RPMI7951 (cell line): ENCODE data around the gene USP25. TPM values are rescaled to one million over a fixed set of nuclear protein-coding genes. Genes with fewer than 3 reads are reported as not detected.

Experiments
- DNase-seq: peaks from one replicate; pipeline ENCODE4 v3.0.0-alpha.2; 2012; ENCODE audit warnings: low read depth
- total RNA-seq: library from RNA; depleted of rRNA; stranded (reverse); fragments of >200 nt; shearing (Covaris generic); gene quantifications from 2 replicates; pipeline ENCODE4 v1.2.3, GENCODE V29; 2014

The USP25 gene
- total RNA-seq, 1 experiment from 2014 or later = 19.1 TPM

GRCh38 chr21:15761507-15762100 is 31.8 kb downstream of the USP25 start:
- DNase-seq = no peak

DNA sequence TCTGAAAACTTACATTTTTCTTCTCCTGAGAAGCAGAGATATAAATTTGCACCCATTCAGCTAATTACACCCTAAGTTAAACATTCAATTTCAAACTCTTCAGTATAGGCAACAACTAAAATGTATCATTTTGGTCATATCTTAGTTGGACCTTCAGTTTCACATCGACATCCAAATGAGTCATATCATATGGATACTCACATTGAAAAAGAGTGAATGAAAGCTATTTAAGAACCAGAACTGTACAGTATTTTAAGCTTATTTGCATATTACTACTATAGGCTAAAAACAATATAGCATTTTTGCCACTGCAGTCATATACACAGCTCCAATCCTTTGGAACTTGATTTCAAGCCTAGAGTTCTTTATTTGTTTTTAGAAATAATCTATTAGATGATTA is 33.6 kb downstream of the USP25 start:
- DNase-seq = no peak

GRCh38 chr21:15764878-15765277 is 35.1 kb downstream of the USP25 start:
- no peak for DNase-seq

DNA sequence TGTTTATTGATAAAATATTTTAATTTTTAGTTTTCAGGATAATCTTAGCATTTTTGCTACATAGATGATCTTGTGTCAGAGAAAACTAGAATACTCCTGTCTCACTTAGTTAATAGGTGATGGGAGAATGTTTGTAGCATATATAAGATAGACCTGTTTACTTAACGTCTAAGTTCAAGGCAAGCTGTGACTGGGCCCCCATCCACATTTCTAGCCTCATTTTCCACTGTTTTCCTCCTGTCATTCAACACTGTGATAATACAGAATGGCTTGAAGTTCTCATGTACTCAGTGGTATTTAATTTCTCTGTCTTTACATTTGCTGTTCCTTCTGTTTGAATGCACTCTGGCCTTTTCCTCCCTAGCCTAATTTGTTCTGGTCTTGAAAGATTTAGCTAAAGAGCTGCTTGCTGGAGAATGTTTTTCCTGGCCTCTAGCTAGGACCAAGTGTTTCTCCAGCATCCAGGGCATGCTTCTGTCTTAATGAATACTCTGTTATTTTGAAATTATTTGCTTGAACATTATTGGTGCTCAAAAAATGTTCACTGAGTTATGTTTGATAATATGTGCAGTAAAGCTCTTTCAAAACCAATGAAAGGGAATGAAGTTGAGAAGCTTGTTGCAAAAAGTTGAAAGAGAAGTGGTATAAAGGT is 37.3 kb downstream of the USP25 start:
- DNase-seq = no peak

DNA sequence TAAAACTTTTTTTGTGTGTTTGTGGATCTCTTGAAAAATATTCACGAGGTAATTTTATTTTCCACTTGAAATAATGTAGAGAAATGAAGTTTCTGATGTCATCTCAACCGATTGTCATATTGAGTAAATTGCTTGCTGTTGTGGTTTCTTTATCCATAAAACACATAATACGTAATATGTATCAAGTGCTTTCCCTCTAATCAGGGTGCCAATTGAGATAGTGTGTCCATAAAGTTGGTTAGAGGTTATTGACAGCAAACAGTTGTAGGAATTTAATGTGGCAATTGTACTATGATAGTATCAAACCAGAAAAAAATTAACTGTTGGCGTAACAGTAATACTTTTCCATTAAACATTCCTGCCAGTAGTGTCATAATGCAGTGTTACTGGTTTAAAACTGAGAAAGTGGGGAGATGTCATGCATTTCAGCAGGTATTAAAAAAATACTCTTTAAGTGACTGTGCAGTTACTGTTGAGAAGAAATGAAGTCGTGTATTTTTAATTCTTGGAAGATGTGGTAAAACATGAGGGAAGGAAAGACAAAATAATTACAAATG is 38.3 kb downstream of the USP25 start:
- DNase-seq = no peak

GRCh38 chr21:15768853-15769252 is 39.1 kb downstream of the USP25 start:
- DNase-seq = no peak

DNA sequence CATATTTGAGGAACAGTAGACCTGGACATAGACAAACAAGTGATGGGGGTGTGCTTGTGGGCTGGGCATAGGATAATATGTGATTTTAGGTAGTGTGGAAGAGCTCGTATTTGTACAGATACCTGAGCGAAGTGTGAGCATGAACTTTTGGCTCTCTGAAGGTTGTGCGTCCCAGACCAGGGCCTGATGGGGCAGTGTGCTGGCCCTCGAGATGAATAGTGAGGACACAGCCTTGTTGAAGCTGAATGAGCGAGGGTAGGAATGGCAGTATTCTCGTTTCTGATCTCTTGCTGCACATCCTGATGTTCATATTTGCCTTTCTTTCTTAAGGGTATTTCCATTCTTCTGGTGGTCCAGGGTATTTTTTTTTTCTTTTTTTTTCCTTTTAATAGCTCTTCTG is 41.5 kb downstream of the USP25 start:
- DNase-seq = no peak

GRCh38 chr21:15772654-15773053 is 42.9 kb downstream of the USP25 start:
- no peak for DNase-seq

DNA sequence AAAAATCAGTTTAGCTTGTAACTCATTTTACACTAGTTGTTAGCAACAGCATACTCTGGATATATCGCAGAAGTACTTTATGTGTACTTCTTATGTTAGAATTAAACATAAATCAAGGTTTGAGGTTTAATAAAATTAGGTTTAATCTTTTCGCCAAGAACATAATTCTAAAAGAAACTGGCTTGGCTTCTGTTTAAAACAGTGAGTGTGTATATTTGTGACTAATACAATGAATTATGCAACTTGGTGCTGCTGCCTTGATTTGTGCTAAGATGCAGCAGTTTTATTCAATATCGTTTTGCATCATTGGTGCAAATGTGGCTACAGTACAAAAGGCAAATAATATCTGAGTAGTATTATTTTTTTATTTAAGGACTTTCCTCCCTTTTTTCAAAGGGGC is 44.8 kb downstream of the USP25 start:
- DNase-seq = peak; percentile 7

DNA sequence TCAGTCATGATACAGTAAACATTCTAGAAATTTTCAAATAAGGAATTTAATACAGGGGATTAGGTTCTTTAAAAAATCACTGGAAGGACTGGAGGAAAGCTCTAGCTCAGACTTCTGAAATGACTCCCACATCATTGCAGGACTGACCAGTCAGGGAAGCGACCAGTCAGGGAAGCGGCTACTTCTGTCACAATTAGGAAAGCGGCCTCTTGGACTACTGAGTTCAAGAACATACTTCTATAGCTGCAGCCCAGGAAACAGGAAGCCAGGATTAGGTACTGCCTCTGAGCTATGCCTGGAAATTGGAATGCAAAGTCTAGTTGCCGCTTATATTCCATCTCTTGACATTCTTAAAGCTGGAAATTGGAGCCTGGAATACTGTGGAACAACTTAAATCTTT is 45.5 kb downstream of the USP25 start:
- DNase-seq = peak; percentile 19

- DNase-seq = peak; percentile 32
Measured at GRCh38 chr21:15775981-15776380, 46.2 kb downstream of the USP25 start.

DNA sequence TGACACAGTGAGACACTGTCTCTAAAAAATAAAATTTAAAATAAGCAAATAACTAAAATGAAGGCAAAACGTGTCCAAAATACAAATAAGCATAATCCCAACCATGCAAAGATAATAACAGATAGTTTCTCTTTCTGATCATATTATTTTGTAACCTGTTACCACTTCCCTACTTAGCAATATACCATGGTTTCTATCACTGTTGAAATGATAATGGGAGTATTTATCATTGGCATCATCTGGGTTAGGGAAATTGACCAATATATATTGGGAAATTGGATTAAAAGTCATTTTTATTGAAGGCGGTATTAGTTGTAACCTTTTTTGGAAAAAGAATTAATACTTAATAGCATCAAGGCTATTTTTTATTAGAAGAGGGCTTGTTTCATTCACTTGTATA is 47.0 kb downstream of the USP25 start:
- DNase-seq = no peak

DNA sequence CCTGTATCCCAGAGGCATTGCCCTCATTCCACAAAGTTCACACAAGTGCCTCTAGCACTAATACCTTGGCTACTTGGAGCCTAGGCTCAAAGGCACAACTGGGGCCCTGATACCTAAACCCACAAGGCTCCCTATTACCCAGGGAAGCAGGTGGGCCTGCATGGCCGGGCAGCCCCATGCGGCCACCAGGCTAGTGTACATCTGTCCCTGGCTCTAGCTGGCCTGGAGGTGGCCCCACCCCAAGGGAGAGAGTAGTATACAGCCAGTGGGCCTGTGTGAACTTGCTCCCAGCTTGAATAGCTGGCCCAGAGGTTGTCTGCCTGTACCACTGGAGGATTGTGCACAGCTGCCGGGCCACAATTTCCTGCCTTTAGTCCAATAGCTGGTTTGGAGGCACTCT is 52.2 kb downstream of the USP25 start:
- no peak for DNase-seq

DNA sequence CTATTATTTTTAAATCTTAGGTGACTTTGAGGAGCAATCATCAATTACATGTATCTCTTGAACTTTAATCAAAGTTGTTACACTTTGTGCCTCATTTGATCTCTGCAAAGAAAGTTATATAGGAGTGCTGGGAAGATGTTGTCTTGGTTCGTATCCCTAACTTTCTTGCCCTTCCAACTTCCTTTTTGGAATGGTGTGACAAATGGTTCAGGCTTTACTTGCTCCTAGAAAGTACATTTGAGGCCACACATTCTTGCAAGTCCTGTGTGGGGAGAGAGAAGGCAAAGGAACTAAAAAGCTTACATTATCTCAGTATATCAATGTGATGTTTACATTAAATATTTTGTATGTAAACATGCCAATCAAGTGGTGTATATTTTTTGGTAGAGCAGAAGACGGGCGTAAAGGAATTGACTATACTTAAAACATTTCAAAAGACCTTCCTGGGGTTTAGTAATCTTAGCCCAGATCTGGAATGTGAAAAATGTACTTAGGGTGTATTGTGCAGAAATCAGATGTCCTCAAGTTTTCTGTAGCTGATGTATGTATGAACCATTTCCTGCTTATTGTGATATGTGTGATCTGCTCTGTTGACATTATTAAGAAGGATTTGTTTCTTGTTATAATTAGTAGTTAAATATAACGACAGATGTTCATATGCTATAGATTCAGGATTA is 59.2 kb downstream of the USP25 start:
- DNase-seq = no peak

- DNase-seq = no peak
Measured at GRCh38 chr21:15793109-15793508, 63.3 kb downstream of the USP25 start.

GRCh38 chr21:15793550-15794235 is 63.9 kb downstream of the USP25 start:
- DNase-seq = no peak

DNA sequence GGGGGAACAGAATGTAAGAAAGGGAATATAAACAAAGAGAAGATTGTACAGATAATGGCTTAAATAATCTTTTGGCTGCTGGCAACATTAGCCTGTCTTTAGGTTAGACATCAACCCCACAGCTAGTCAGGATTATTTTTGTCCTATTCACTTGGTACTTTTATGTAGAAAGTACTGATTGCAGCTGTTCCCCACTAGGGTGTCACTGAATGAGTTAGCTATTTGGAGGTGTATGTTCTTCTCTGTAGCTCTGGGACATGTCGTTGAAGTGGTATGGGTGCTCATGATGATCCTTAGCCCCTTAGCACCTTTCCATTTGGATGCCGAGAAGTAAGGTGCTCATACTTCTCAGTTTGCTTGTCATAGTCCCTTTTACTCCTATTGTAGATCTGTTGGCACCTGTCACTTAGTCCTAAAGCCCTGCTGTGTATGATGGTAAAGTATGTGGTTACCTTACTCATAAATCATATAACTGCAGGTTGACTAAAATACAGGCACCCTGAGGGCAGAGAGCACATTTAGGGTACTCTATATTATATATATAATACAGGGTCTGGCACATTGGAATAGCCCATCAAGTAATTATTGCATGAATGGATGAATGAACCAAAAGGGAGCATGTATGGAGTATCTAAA is 64.6 kb downstream of the USP25 start:
- DNase-seq = no peak

DNA sequence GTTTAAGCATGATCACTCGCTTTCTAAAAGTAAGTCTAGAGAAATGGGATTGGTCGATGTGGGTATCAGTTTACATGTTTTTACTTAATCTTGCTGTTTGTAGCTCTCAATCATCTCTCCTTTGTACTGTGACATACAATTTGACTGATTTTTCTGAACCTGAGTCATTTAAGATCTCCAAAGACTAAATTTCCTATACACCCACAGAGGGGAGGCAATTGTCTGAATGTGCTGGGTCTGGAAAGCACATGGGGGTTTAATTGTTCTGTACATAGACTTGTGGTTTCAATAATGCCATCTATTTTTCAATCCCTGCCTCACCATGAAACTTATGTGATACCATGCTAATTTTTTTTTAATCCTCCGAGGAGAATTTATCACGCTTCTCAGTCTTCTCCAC is 65.8 kb downstream of the USP25 start:
- DNase-seq = no peak

DNA sequence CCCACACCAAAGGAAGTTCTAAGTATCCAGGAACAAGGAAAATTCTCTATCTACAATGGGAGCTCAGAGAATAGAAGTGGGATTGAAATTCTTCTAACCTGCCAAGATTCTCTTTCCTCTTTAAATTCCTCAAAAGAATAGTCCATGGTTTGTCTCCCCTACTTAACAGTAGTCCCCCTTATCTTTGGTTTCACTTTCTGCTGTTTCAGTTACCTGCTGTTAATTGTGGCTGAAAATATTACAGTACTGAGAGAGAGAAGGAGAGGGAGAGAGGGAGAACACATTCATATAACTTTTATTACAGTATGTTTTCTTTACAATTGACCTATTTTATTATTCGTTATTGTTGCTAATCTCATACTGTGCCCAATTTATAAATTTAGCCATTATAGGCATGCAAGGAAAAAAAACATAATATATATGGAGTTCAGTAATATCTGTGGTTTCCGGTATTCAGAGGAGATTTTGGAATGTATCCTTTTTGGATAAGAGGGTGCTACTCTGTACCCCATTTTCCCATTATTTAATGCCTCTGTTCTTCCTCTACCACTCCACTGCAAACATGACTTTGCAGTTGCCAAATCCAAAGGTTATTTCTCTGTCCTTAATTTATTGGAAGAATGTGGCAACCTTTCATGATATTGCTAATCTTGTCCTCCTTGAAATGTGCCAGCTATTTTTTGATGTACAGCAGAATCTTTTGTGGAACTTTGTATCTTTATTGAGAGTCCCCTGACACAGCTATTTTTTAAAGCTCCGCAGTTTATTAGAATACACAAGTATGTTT is 68.0 kb downstream of the USP25 start:
- no peak for DNase-seq

- DNase-seq = no peak
Measured at GRCh38 chr21:15801352-15801863, 71.6 kb downstream of the USP25 start.
